K562 (cell line): ENCODE results near the gene AP1S3. TPM values are rescaled to one million over a fixed set of nuclear protein-coding genes. Genes with fewer than 3 reads are reported as not detected.

Experiments
- ATAC-seq: fragments of 200-7000 bp; cut with Tn5 transposase; 3 replicates; pipeline ENCODE4 v1.9.1; 2020; ENCODE audit warnings: moderate library complexity
- BruUV-seq: library from RNA; stranded (reverse); fragments of 400-500 nt; replicated peaks from 2 replicates; lab custom pipeline; 2021; lab: Mats Ljungman, UMichigan
- CTCF ChIA-PET: fragments of 300-600 bp; formaldehyde crosslinking; extraction: SDS; loops from one replicate; lab custom pipeline; 2021; ENCODE audit warnings: low intra/inter-chr PET ratio; lab: Yijun Ruan, JAX
- POLR2A ChIA-PET: fragments of 300-600, 350-650 bp; sonication (Branson Sonifier 250); formaldehyde crosslinking; extraction: SDS; loops from one replicate; lab custom pipeline; 2021; ENCODE audit warnings: antibody characterized with exemption, inconsistent platforms; lab: Yijun Ruan, JAX
- DNase-seq, 4 experiments: peaks; one replicate each; pipeline versions ENCODE4 v3.0.0 to v3.0.0-alpha.2; 2011 to 2018; ENCODE audit warnings: low spot score in 3 of 4, mixed read lengths in 3 of 4; ENCODE audit errors: extremely low read depth in 1 of 4
- FAIRE-seq: peaks from 2 replicates; lab custom pipeline; 2011; peaks lifted over from hg19 to GRCh38; lab: Jason Lieb, UNC
- H2AFZ ChIP-seq: 2 replicates; pipeline ENCODE4 v1.6.0; 2011; ENCODE audit warnings: low read depth, low read length, control low read depth, inconsistent platforms
- H3K27ac ChIP-seq: fragments of 200-600 bp; 3 replicates; pipeline ENCODE4 v1.8.0; 2011; ENCODE audit warnings: low read depth, mild to moderate bottlenecking, control low read depth, inconsistent platforms, low read length, moderate library complexity, mixed read lengths; ENCODE audit errors: extremely low read depth
- H3K27me3 ChIP-seq, 2 experiments: fragments of 300-600 bp in 1 of 2; 2 replicates in 1 of 2; 3 replicates in 1 of 2; pipeline versions ENCODE4 v1.6.0 to v1.8.0; 2011; ENCODE audit warnings: inconsistent platforms in 2 of 2, low read length in 2 of 2, mild to moderate bottlenecking in 1 of 2, mixed read lengths in 1 of 2, moderate library complexity in 1 of 2; ENCODE audit not compliant: control insufficient read depth in 2 of 2, insufficient read depth in 2 of 2
- H3K36me3 ChIP-seq: fragments of 300-600 bp; 3 replicates; pipeline ENCODE4 v1.8.0; 2011; ENCODE audit warnings: mild to moderate bottlenecking, low read length, inconsistent platforms; ENCODE audit not compliant: control insufficient read depth, insufficient read depth
- H3K4me1 ChIP-seq, 2 experiments: fragments of 200-600 bp in 1 of 2; replicated peaks in 1 of 2; 2 replicates in 1 of 2; 3 replicates in 1 of 2; pipeline versions ENCODE4 v1.5.1 to v1.8.0; 2011; ENCODE audit warnings: inconsistent platforms in 2 of 2, low read length in 2 of 2, mild to moderate bottlenecking in 1 of 2, mixed read lengths in 1 of 2, moderate library complexity in 1 of 2; ENCODE audit not compliant: control insufficient read depth in 2 of 2, insufficient read depth in 2 of 2
- H3K4me2 ChIP-seq: 2 replicates; pipeline ENCODE4 v1.6.1; 2011; ENCODE audit warnings: low read length, control low read depth, inconsistent platforms, mixed read lengths; ENCODE audit not compliant: insufficient read depth
- H3K4me3 ChIP-seq: fragments of 200-600 bp; sonication (generic), shearing (Covaris generic); 2 replicates; pipeline ENCODE4 v1.5.1; 2016; ENCODE audit warnings: control low read depth, inconsistent platforms
- H3K79me2 ChIP-seq: fragments of 200-600 bp; 3 replicates; pipeline ENCODE4 v1.8.0; 2011; ENCODE audit warnings: low read length, inconsistent platforms; ENCODE audit not compliant: control insufficient read depth, insufficient read depth
- H3K9ac ChIP-seq, 2 experiments: 2 replicates each; pipeline versions ENCODE4 v1.6.0 to v1.6.1; 2011; ENCODE audit warnings: low read depth in 2 of 2, low read length in 2 of 2, control low read depth in 1 of 2, inconsistent platforms in 1 of 2, mild to moderate bottlenecking in 1 of 2, mixed read lengths in 1 of 2; ENCODE audit not compliant: insufficient read depth in 1 of 2
- H3K9me1 ChIP-seq: one replicate; pipeline ENCODE4 v1.6.0; 2011; ENCODE audit warnings: inconsistent platforms, mild to moderate bottlenecking, low read length, moderate library complexity; ENCODE audit not compliant: control insufficient read depth, insufficient read depth
- H3K9me3 ChIP-seq: replicated peaks from 2 replicates; pipeline ENCODE4 v1.5.1; 2011; ENCODE audit warnings: low read depth, low read length, inconsistent platforms; ENCODE audit not compliant: control insufficient read depth, insufficient read depth
- H4K20me1 ChIP-seq: replicated peaks from 2 replicates; pipeline ENCODE4 v1.6.1; 2011; ENCODE audit warnings: low read length, inconsistent platforms, mixed read lengths; ENCODE audit not compliant: control insufficient read depth, insufficient read depth
- ARID3B ChIP-seq: fragments of 250-450 bp; sonication (Bioruptor Pico); IDR thresholded peaks from 2 replicates; pipeline ENCODE4 v1.4.0; 2020; ENCODE audit warnings: borderline replicate concordance
- CREBBP ChIP-seq: IDR thresholded peaks from one replicate; pipeline ENCODE4 v1.6.1; 2012; ENCODE audit warnings: low read depth, mild to moderate bottlenecking, control low read depth, inconsistent platforms, low read length
- CREM ChIP-seq: IDR thresholded peaks from 2 replicates; pipeline ENCODE4 v1.6.1; 2014; ENCODE audit warnings: antibody characterized with exemption, low read depth
- CSDE1 ChIP-seq, 2 experiments: fragments of 450-650 bp; IDR thresholded peaks; 2 replicates each; pipeline ENCODE4 v1.6.1; 2016; ENCODE audit warnings: mild to moderate bottlenecking in 1 of 2
- ESRRA ChIP-seq: fragments of 450-650 bp; IDR thresholded peaks from 2 replicates; pipeline ENCODE4 v1.6.1; 2014; ENCODE audit warnings: low read depth, mild to moderate bottlenecking, moderate library complexity, borderline replicate concordance
- ETV5 ChIP-seq: sonication (generic); formaldehyde crosslinking; IDR thresholded peaks from 2 replicates; pipeline ENCODE4 v1.4.0; 2020; ENCODE audit warnings: low read depth, mild to moderate bottlenecking, missing genetic modification reagents
- KAT8 ChIP-seq: fragments of 450-650 bp; IDR thresholded peaks from 2 replicates; pipeline ENCODE4 v1.6.1; 2016; ENCODE audit warnings: low read depth, mild to moderate bottlenecking
- LARP7 ChIP-seq: fragments of 450-650 bp; IDR thresholded peaks from 2 replicates; pipeline ENCODE4 v1.6.1; 2016
- MAFG ChIP-seq: fragments of 450-650 bp; conservative IDR thresholded peaks from 2 replicates; pipeline ENCODE4 v1.6.1; 2016; ENCODE audit warnings: missing genetic modification characterization, missing compliant biosample characterization
- POLR3G ChIP-seq: IDR thresholded peaks from 2 replicates; pipeline ENCODE4 v1.6.1; 2011; ENCODE audit not compliant: insufficient read length, insufficient replicate concordance; ENCODE audit errors: extremely low read depth
- RAD21 ChIP-seq, 2 experiments: fragments of 250-450 bp in 1 of 2; fragments of 450-650 bp in 1 of 2; sonication (Bioruptor Pico) in 1 of 2; formaldehyde crosslinking in 1 of 2; IDR thresholded peaks in 1 of 2; conservative IDR thresholded peaks in 1 of 2; 2 replicates each; pipeline versions ENCODE4 v1.4.0 to v1.8.0; 2020 to 2022; ENCODE audit warnings: mild to moderate bottlenecking in 2 of 2, moderate library complexity in 1 of 2
- RBM17 ChIP-seq: fragments of 200-400 bp; formaldehyde crosslinking; IDR thresholded peaks from 2 replicates; pipeline ENCODE4 v1.6.1; 2017; ENCODE audit warnings: low read depth, mild to moderate bottlenecking, low read length, borderline replicate concordance
- SP1 ChIP-seq: sonication (generic); formaldehyde crosslinking; IDR thresholded peaks from 2 replicates; pipeline ENCODE4 v1.8.1; 2022; ENCODE audit warnings: mild to moderate bottlenecking, missing genetic modification reagents
- ZNF263 ChIP-seq: sonication (generic); formaldehyde crosslinking; IDR thresholded peaks from 2 replicates; pipeline ENCODE4 v1.8.0; 2022; ENCODE audit warnings: mild to moderate bottlenecking, missing genetic modification reagents, borderline replicate concordance
- ZNF445 ChIP-seq: fragments of 250-450 bp; sonication (Bioruptor Pico); IDR thresholded peaks from 2 replicates; pipeline ENCODE4 v1.4.0; 2020; ENCODE audit warnings: low read depth, mild to moderate bottlenecking, moderate library complexity
- WGBS: fragments of 100-300 bp; shearing (Covaris generic); methylation state at CpG from one replicate; pipeline ENCODE4 v1.1.6; 2016; ENCODE audit warnings: low coverage, mixed read lengths; ENCODE audit not compliant: insufficient coverage; ENCODE audit errors: missing lambda C conversion rate; 5-methylcytosine and 5-hydroxymethylcytosine counted together
- in situ Hi-C: fragments of 300-500 bp; cut with MboI; formaldehyde crosslinking; loops from 4 replicates; pipeline ENCODE4 v1.15.0; 2018; ENCODE audit warnings: inconsistent platforms, mixed read lengths
- intact Hi-C: fragments of 100-400 bp; cut with micrococcal nuclease; formaldehyde crosslinking; loops from 2 replicates; pipeline ENCODE4 v1.14.2; 2022
- polyA plus RNA-seq, 8 experiments: library from polyadenylated mRNA; depleted of rRNA in 4 of 8; stranded (reverse) in 5 of 8; unstranded in 3 of 8; fragments of >200 nt; fragmentation: Nextera tagmentation in 2 of 8; fragmentation: Illumina TruSeq in 1 of 8; extraction: Ambion mirVana in 2 of 8; extraction: Trizol in 1 of 8; gene quantifications; 2 replicates each; pipeline versions ENCODE4 v1.2.1 to v1.2.3, GENCODE V29; 2011 to 2014; ENCODE audit warnings: inconsistent platforms in 1 of 8, missing spikeins in 1 of 8
- total RNA-seq, 7 experiments: library from RNA; depleted of rRNA in 6 of 7; stranded (reverse); fragments of >200 nt in 6 of 7; fragmentation: Illumina TruSeq in 2 of 7; extraction: Trizol in 2 of 7; gene quantifications; 2 replicates each; pipeline versions ENCODE4 v1.2.1 to v1.2.3, GENCODE V29; 2011 to 2021; ENCODE audit warnings: low replicate concordance in 1 of 7

AP1S3 gene
- total and polyA plus RNA-seq, 9 of the 15 experiments (the other 6 are each of a cell fraction or from before 2014, with no cell fraction given) = 0.50 to 3.8 (median 2.1) TPM

GRCh38 chr2:223746611-223747010 lies 90.8 kb downstream of the AP1S3 start:
- in situ Hi-C loops = no loop called here
- ChIA-PET POLR2A (no interaction called here), CTCF (no interaction called here)
- no TSS peak for BruUV-seq
- Histone ChIP-seq H3K4me2 (no peak overlapping the region), H3K4me1 (no peaks in the 10 kb centered on the region; a peak in 1 of 5 replicates), H3K9me3 (no peaks in the 10 kb centered on the region), H3K27me3 (no peaks in the 10 kb centered on the region), H3K9me1 (no peaks in the 10 kb centered on the region), H3K36me3 (no peaks in the 10 kb centered on the region), H4K20me1 (no peaks in the 10 kb centered on the region), H3K79me2 (no peaks in the 10 kb centered on the region), H3K4me3 (no peak overlapping the region), H3K27ac (no peak overlapping the region), H2AFZ (no peak overlapping the region), H3K9ac (no peak overlapping the region)
- ATAC-seq (no peak), DNase-seq (no peak), FAIRE-seq (no peak)
- intact Hi-C loops = no loop called here
- 7% methylated on average over 2 of the region's 2 CpGs for WGBS
- no peak for TF ChIP-seq CREM
- no peak for TF ChIP-seq POLR3G
- TF ChIP-seq ESRRA = no peak
- no peak for TF ChIP-seq ETV5
- no peak for TF ChIP-seq MAFG (tag)
- no peak for TF ChIP-seq ZNF263 (CRISPR knock-in tag)
- no peak for TF ChIP-seq ZNF445
- no peak for TF ChIP-seq ARID3B (CRISPR knock-in tag)
- no peak for TF ChIP-seq RAD21 (CRISPR knock-in tag; conservative IDR thresholded peaks at IDR 0.05 in 1 of 2, IDR thresholded peaks at IDR 0.05 in 1 of 2)
- TF ChIP-seq RBM17 = no peak
- TF ChIP-seq KAT8 = no peak
- no peak for TF ChIP-seq LARP7
- no peak for TF ChIP-seq CREBBP
- TF ChIP-seq CSDE1 (IDR thresholded peaks at IDR 0.05) = no peak
- no peak for TF ChIP-seq SP1 (CRISPR knock-in tag)
